Measurements from ENCODE around the gene CCSER1.
"Not testable (repeated sequence)": the region's sequence is repeated elsewhere in the genome, so short reads cannot be mapped to it uniquely, and the experiment has no call there.

The CCSER1 gene

DNA sequence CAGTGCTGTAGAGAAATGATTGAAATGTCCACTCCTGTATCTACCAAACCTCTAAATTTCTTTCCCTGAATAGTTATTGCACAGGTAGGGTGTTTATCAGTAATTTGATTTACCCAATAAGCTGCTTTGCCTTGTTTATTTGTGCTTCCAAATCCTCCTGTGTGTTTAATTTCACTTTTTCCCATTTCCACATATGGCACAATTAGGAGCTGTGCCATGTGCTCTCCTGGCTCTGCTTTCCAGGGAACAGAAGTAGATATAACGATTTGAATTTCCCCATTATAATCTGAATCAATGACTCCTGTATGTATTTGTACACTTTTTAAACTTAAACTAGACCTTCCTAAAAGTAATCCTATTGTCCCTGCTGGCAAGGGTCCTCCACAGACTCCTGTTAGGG lies 1057.9 kb downstream of the CCSER1 start:
- not testable (repeated sequence) for H3K27ac ChIP-seq (ENCODE audit: insufficient read depth, low read length, poor library complexity, severe bottlenecking); H3K27me3 ChIP-seq (replicated peaks; ENCODE audit: control insufficient read depth, insufficient read depth, low read length, poor library complexity, severe bottlenecking); DNase-seq; H3K4me1 ChIP-seq (ENCODE audit: control insufficient read depth, insufficient read depth, low read length, poor library complexity, severe bottlenecking); H3K4me3 ChIP-seq (ENCODE audit: insufficient read depth, low read depth, low read length, poor library complexity, severe bottlenecking); H3K36me3 ChIP-seq (ENCODE audit: control insufficient read depth, insufficient read depth, low read length); H3K9me3 ChIP-seq (ENCODE audit: control insufficient read depth, low read length)

- DNase-seq = no peak
- no peaks in the 10 kb centered on the region for H3K4me1 ChIP-seq (ENCODE audit: control insufficient read depth, insufficient read depth, low read length, poor library complexity, severe bottlenecking)
These were observed 1071.8 kb downstream of the CCSER1 start for GRCh38 chr4:91198951-91199350.

DNA sequence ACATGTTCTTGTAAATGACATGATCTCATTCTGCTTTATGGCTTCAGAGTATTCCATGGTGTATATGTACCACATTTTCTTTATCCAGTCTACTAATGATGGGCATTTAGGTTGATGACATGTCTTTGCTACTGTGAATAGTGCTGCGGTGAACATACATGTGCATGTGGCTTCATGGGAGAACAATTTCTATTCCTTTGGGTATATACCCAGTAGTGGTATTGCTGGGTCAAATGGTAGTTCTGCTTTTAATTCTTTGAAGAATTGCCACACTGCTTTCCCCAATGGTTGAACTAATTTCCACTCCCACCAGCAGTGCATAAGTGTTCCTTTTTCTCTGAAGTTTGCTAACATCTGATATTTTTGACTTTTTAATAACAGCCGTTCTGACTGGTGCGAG lies 1080.3 kb downstream of the CCSER1 start:
- Histone ChIP-seq H3K4me3 (ENCODE audit: insufficient read depth, low read depth, low read length, poor library complexity, severe bottlenecking) (no peak overlapping the region), H3K27me3 (replicated peaks; ENCODE audit: control insufficient read depth, insufficient read depth, low read length, poor library complexity, severe bottlenecking) (no peaks in the 10 kb centered on the region), H3K4me1 (ENCODE audit: control insufficient read depth, insufficient read depth, low read length, poor library complexity, severe bottlenecking) (no peaks in the 10 kb centered on the region), H3K36me3 (ENCODE audit: control insufficient read depth, insufficient read depth, low read length) (no peaks in the 10 kb centered on the region), H3K9me3 (ENCODE audit: control insufficient read depth, low read length) (no peaks in the 10 kb centered on the region), H3K27ac (ENCODE audit: insufficient read depth, low read length, poor library complexity, severe bottlenecking) (no peak overlapping the region)
- DNase-seq = no peak

More at GRCh38 chr4:91198951-91199350, 1071.8 kb downstream of the CCSER1 start:
- no peaks in the 10 kb centered on the region for H3K27me3 ChIP-seq (replicated peaks; ENCODE audit: control insufficient read depth, insufficient read depth, low read length, poor library complexity, severe bottlenecking)
- no peaks in the 10 kb centered on the region for H3K36me3 ChIP-seq (ENCODE audit: control insufficient read depth, insufficient read depth, low read length)
- no peak overlapping the region for H3K4me3 ChIP-seq (ENCODE audit: insufficient read depth, low read depth, low read length, poor library complexity, severe bottlenecking)
- H3K9me3 ChIP-seq (ENCODE audit: control insufficient read depth, low read length) = peaks cover 4% of the 10 kb centered on the region
- no peak overlapping the region for H3K27ac ChIP-seq (ENCODE audit: insufficient read depth, low read length, poor library complexity, severe bottlenecking)

- Histone ChIP-seq H3K27ac (ENCODE audit: insufficient read depth, low read length, poor library complexity, severe bottlenecking) (no peak overlapping the region), H3K4me3 (ENCODE audit: insufficient read depth, low read depth, low read length, poor library complexity, severe bottlenecking) (no peak overlapping the region), H3K9me3 (ENCODE audit: control insufficient read depth, low read length) (no peaks in the 10 kb centered on the region), H3K27me3 (replicated peaks; ENCODE audit: control insufficient read depth, insufficient read depth, low read length, poor library complexity, severe bottlenecking) (no peaks in the 10 kb centered on the region), H3K36me3 (ENCODE audit: control insufficient read depth, insufficient read depth, low read length) (no peaks in the 10 kb centered on the region), H3K4me1 (ENCODE audit: control insufficient read depth, insufficient read depth, low read length, poor library complexity, severe bottlenecking) (no peaks in the 10 kb centered on the region)
- no peak for DNase-seq
These were observed 1085.0 kb downstream of the CCSER1 start for GRCh38 chr4:91212211-91212610.

GRCh38 chr4:91217831-91218403 lies 1090.7 kb downstream of the CCSER1 start:
- H3K4me1 ChIP-seq (ENCODE audit: control insufficient read depth, insufficient read depth, low read length, poor library complexity, severe bottlenecking); H3K4me3 ChIP-seq (ENCODE audit: insufficient read depth, low read depth, low read length, poor library complexity, severe bottlenecking); H3K27me3 ChIP-seq (replicated peaks; ENCODE audit: control insufficient read depth, insufficient read depth, low read length, poor library complexity, severe bottlenecking); H3K9me3 ChIP-seq (ENCODE audit: control insufficient read depth, low read length); DNase-seq; H3K36me3 ChIP-seq (ENCODE audit: control insufficient read depth, insufficient read depth, low read length); H3K27ac ChIP-seq (ENCODE audit: insufficient read depth, low read length, poor library complexity, severe bottlenecking): not testable (repeated sequence)

- H3K27me3 ChIP-seq (replicated peaks; ENCODE audit: control insufficient read depth, insufficient read depth, low read length, poor library complexity, severe bottlenecking) = no peaks in the 10 kb centered on the region
- H3K36me3 ChIP-seq (ENCODE audit: control insufficient read depth, insufficient read depth, low read length) = no peaks in the 10 kb centered on the region
- no peak for DNase-seq
- no peak overlapping the region for H3K27ac ChIP-seq (ENCODE audit: insufficient read depth, low read length, poor library complexity, severe bottlenecking)
- H3K9me3 ChIP-seq (ENCODE audit: control insufficient read depth, low read length) = no peaks in the 10 kb centered on the region
- no peak overlapping the region for H3K4me3 ChIP-seq (ENCODE audit: insufficient read depth, low read depth, low read length, poor library complexity, severe bottlenecking)
- no peaks in the 10 kb centered on the region for H3K4me1 ChIP-seq (ENCODE audit: control insufficient read depth, insufficient read depth, low read length, poor library complexity, severe bottlenecking)
These were observed 1093.1 kb downstream of the CCSER1 start for GRCh38 chr4:91220315-91220714.

DNA sequence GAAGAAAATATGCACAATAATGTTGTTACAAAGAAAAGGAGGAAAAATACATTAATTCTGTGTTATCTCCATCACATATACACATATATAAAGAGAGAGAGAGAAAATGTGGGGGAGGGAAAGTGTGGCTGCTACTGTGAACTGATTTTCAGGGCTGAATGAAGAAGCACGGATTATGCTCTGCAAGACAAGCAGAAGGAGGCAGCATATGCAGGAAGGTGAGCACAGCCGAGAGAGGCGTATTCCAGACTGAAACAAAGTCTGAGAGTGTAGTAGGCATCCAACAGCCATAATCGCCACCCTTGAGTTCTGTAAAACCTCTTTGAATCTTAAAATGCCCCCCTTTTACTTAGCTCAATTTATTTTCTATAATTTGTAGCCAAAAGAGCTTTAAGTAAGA lies 1094.8 kb downstream of the CCSER1 start:
- no peaks in the 10 kb centered on the region for H3K4me1 ChIP-seq (ENCODE audit: control insufficient read depth, insufficient read depth, low read length, poor library complexity, severe bottlenecking)
- no peak overlapping the region for H3K4me3 ChIP-seq (ENCODE audit: insufficient read depth, low read depth, low read length, poor library complexity, severe bottlenecking)
- H3K9me3 ChIP-seq (ENCODE audit: control insufficient read depth, low read length) = no peaks in the 10 kb centered on the region
- no peaks in the 10 kb centered on the region for H3K36me3 ChIP-seq (ENCODE audit: control insufficient read depth, insufficient read depth, low read length)
- no peak for DNase-seq
- no peaks in the 10 kb centered on the region for H3K27me3 ChIP-seq (replicated peaks; ENCODE audit: control insufficient read depth, insufficient read depth, low read length, poor library complexity, severe bottlenecking)
- H3K27ac ChIP-seq (ENCODE audit: insufficient read depth, low read length, poor library complexity, severe bottlenecking) = no peak overlapping the region

DNA sequence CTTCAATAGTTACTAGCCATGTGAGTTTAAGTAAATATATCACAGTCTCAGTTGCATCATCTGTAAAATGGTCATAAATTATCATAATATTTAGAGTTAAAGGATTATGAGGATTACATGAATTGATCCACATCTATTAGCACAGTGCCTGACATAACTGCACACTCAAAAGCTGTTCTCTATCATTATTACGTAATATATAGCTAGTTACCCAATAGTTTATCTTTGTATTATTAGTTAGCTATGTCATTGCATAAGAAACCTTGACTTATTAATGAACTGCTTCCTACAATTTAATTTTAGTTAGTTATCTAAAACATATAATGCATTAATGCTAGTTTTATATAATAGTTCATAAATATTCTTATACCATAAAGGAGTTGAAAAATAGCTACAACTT lies 1099.7 kb downstream of the CCSER1 start:
- Histone ChIP-seq H3K4me3 (ENCODE audit: insufficient read depth, low read depth, low read length, poor library complexity, severe bottlenecking) (no peak overlapping the region), H3K36me3 (ENCODE audit: control insufficient read depth, insufficient read depth, low read length) (no peaks in the 10 kb centered on the region), H3K27ac (ENCODE audit: insufficient read depth, low read length, poor library complexity, severe bottlenecking) (no peak overlapping the region)

GRCh38 chr4:91228659-91229058 lies 1101.5 kb downstream of the CCSER1 start:
- DNase-seq = no peak
- Histone ChIP-seq H3K4me1 (ENCODE audit: control insufficient read depth, insufficient read depth, low read length, poor library complexity, severe bottlenecking) (no peaks in the 10 kb centered on the region), H3K9me3 (ENCODE audit: control insufficient read depth, low read length) (no peaks in the 10 kb centered on the region), H3K4me3 (ENCODE audit: insufficient read depth, low read depth, low read length, poor library complexity, severe bottlenecking) (no peak overlapping the region), H3K27ac (ENCODE audit: insufficient read depth, low read length, poor library complexity, severe bottlenecking) (no peak overlapping the region), H3K27me3 (replicated peaks; ENCODE audit: control insufficient read depth, insufficient read depth, low read length, poor library complexity, severe bottlenecking) (no peaks in the 10 kb centered on the region), H3K36me3 (ENCODE audit: control insufficient read depth, insufficient read depth, low read length) (no peaks in the 10 kb centered on the region)

More for the DNA sequence above, 1099.7 kb downstream of the CCSER1 start:
- H3K4me1 ChIP-seq (ENCODE audit: control insufficient read depth, insufficient read depth, low read length, poor library complexity, severe bottlenecking) = no peaks in the 10 kb centered on the region
- no peaks in the 10 kb centered on the region for H3K9me3 ChIP-seq (ENCODE audit: control insufficient read depth, low read length)
- no peaks in the 10 kb centered on the region for H3K27me3 ChIP-seq (replicated peaks; ENCODE audit: control insufficient read depth, insufficient read depth, low read length, poor library complexity, severe bottlenecking)
- no peak for DNase-seq

DNA sequence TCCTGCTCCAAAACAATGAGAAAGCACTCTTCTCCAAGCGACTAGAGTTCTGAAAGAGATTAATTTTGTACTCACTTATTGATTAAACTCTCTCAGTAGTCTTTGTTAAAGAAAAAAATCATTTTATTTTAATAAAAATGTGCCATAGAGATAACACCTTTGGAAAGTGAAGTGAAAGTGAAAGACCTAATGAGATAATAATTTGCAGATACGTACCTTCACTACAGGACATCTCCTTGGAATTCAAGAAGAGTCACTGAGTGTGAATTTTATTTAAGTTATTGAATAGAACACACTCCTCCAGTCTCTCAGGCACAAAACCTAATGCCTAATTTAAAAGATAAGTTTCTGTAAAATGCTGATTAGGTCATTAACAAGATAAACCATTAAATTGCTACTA lies 1106.0 kb downstream of the CCSER1 start:
- H3K27me3 ChIP-seq (replicated peaks; ENCODE audit: control insufficient read depth, insufficient read depth, low read length, poor library complexity, severe bottlenecking) = no peaks in the 10 kb centered on the region
- H3K4me1 ChIP-seq (ENCODE audit: control insufficient read depth, insufficient read depth, low read length, poor library complexity, severe bottlenecking) = no peaks in the 10 kb centered on the region
- no peaks in the 10 kb centered on the region for H3K9me3 ChIP-seq (ENCODE audit: control insufficient read depth, low read length)
- H3K27ac ChIP-seq (ENCODE audit: insufficient read depth, low read length, poor library complexity, severe bottlenecking) = no peak overlapping the region
- no peak overlapping the region for H3K4me3 ChIP-seq (ENCODE audit: insufficient read depth, low read depth, low read length, poor library complexity, severe bottlenecking)
- no peaks in the 10 kb centered on the region for H3K36me3 ChIP-seq (ENCODE audit: control insufficient read depth, insufficient read depth, low read length)
- no peak for DNase-seq

Measured in effector memory CD4-positive, alpha-beta T cell (primary cell).